OCI-LY3 (cell line): ENCODE data around the gene MRAP.

ENCODE experiments used
- H2AFZ ChIP-seq: fragments of 200-600, 300-600 bp; shearing (Covaris generic); 2 replicates; pipeline ENCODE4 v1.6.0; 2014; ENCODE audit warnings: antibody characterized with exemption, low read depth, low read length
- H3K27ac ChIP-seq: fragments of 200-600, 300-600 bp; sonication (generic); 2 replicates; pipeline ENCODE4 v1.5.1; 2014; ENCODE audit warnings: mild to moderate bottlenecking, low read length, moderate library complexity, mixed read lengths
- H3K27me3 ChIP-seq: fragments of 200-600, 300-600 bp; sonication (generic); 2 replicates; pipeline ENCODE4 v1.6.1; 2014; ENCODE audit warnings: low read depth, low read length, mixed read lengths
- H3K36me3 ChIP-seq: fragments of 200-600, 300-600 bp; sonication (generic); replicated peaks from 2 replicates; pipeline ENCODE3; 2014; ENCODE audit warnings: low read depth, low read length, mixed read lengths
- H3K4me1 ChIP-seq: fragments of 300-600, 200-600 bp; sonication (generic); 2 replicates; pipeline ENCODE4 v1.6.1; 2014; ENCODE audit warnings: low read length, mixed read lengths
- H3K4me2 ChIP-seq: fragments of 200-600, 300-600 bp; sonication (generic); 2 replicates; pipeline ENCODE4 v1.6.1; 2014; ENCODE audit warnings: low read length, mixed read lengths
- H3K4me3 ChIP-seq: fragments of 300-600, 200-600 bp; sonication (generic); 2 replicates; pipeline ENCODE4 v1.5.1; 2014; ENCODE audit warnings: antibody characterized with exemption, mild to moderate bottlenecking, low read length, moderate library complexity
- H3K79me2 ChIP-seq: fragments of 300-600, 200-600 bp; shearing (Covaris generic); 2 replicates; pipeline ENCODE4 v1.6.1; 2014; ENCODE audit warnings: mild to moderate bottlenecking, low read length, mixed read lengths
- H3K9ac ChIP-seq: fragments of 300-600, 200-600 bp; shearing (Covaris generic); 2 replicates; pipeline ENCODE4 v1.6.0; 2014; ENCODE audit warnings: mild to moderate bottlenecking, low read length, moderate library complexity
- H3K9me3 ChIP-seq: fragments of 200-600, 300-600 bp; shearing (Covaris generic); 2 replicates; pipeline ENCODE4 v1.6.1; 2014; ENCODE audit warnings: low read length, mixed read lengths; ENCODE audit not compliant: insufficient read depth
- H4K20me1 ChIP-seq: fragments of 200-600, 300-600 bp; sonication (generic); 2 replicates; pipeline ENCODE4 v1.6.1; 2016; ENCODE audit warnings: low read length, mixed read lengths; ENCODE audit not compliant: insufficient read depth
- EZH2phosphoT487 ChIP-seq: fragments of 200-600 bp; shearing (Covaris generic); IDR thresholded peaks from 2 replicates; pipeline ENCODE4 v1.6.1; 2018; ENCODE audit warnings: antibody characterized with exemption, mixed run types, low read depth
- TF ChIP-seq, protein P1 (sequence below): fragments of 200-600, 300-600 bp; sonication (generic); IDR thresholded peaks from 2 replicates; pipeline ENCODE4 v1.5.1; 2014; ENCODE audit warnings: antibody characterized with exemption, low read length, low read depth

MRAP gene

DNA sequence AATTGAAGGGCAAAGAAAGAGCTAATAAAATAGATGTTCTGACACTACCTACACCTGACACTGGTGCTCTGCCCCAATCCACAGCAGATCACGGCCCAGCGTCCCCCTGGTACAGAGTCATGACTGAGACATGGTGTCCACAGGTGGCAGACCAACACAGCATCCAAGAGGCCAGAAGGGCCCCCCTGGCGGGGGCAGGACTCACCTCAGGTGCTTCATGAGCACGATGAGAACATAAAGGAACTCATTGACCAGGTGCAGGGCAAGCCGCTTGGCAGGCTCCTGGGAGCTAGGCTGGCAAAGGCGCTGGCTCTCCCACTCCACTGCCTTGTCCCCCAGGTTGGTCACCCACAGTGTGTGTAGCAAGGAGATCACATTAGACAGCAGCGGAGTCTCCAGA, 20.4 kb downstream of the MRAP start:
- no peaks in the 10 kb centered on the region for H3K27me3 ChIP-seq
- H3K4me2 ChIP-seq, result no peak overlapping the region
- H3K27ac ChIP-seq, result no peak overlapping the region
- no peaks in the 10 kb centered on the region for H3K79me2 ChIP-seq
- TF ChIP-seq, protein P1, sequence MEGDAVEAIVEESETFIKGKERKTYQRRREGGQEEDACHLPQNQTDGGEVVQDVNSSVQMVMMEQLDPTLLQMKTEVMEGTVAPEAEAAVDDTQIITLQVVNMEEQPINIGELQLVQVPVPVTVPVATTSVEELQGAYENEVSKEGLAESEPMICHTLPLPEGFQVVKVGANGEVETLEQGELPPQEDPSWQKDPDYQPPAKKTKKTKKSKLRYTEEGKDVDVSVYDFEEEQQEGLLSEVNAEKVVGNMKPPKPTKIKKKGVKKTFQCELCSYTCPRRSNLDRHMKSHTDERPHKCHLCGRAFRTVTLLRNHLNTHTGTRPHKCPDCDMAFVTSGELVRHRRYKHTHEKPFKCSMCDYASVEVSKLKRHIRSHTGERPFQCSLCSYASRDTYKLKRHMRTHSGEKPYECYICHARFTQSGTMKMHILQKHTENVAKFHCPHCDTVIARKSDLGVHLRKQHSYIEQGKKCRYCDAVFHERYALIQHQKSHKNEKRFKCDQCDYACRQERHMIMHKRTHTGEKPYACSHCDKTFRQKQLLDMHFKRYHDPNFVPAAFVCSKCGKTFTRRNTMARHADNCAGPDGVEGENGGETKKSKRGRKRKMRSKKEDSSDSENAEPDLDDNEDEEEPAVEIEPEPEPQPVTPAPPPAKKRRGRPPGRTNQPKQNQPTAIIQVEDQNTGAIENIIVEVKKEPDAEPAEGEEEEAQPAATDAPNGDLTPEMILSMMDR, result no peak
- no peak for TF ChIP-seq EZH2phosphoT487
- no peak overlapping the region for H2AFZ ChIP-seq
- H3K9me3 ChIP-seq, result no peaks in the 10 kb centered on the region
- peaks cover 31% of the 10 kb centered on the region for H3K36me3 ChIP-seq
- no peak overlapping the region for H3K4me3 ChIP-seq
- no peak overlapping the region for H3K9ac ChIP-seq
- no peaks in the 10 kb centered on the region for H4K20me1 ChIP-seq
- H3K4me1 ChIP-seq, result no peaks in the 10 kb centered on the region

DNA sequence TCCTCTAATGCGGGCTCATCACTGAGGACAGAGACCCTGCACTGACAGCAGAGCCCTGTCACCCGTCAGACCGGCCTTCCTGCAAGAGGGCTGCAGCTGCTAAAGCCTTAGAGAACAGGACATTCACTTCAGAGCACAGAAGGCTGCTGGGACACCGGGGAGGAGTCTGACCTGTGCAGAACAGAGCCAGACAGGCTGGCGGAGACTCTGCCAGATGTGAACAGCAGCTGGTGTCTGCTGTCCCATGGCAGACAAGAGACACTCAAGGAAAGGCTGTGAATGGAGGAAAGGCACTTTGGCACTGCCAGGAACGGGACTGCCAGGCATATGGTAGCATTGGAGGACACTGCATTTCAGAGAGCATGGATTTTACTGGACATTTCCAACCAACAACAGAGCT, 21.4 kb downstream of the MRAP start:
- Histone ChIP-seq H3K79me2 (no peaks in the 10 kb centered on the region), H2AFZ (no peak overlapping the region), H3K4me3 (no peak overlapping the region), H3K27me3 (no peaks in the 10 kb centered on the region), H3K9me3 (no peaks in the 10 kb centered on the region), H3K36me3 (peaks cover 35% of the 10 kb centered on the region), H4K20me1 (no peaks in the 10 kb centered on the region), H3K4me1 (no peaks in the 10 kb centered on the region), H3K4me2 (no peak overlapping the region), H3K9ac (no peak overlapping the region), H3K27ac (no peak overlapping the region)
- TF ChIP-seq, protein P1, result no peak
- no peak for TF ChIP-seq EZH2phosphoT487

DNA sequence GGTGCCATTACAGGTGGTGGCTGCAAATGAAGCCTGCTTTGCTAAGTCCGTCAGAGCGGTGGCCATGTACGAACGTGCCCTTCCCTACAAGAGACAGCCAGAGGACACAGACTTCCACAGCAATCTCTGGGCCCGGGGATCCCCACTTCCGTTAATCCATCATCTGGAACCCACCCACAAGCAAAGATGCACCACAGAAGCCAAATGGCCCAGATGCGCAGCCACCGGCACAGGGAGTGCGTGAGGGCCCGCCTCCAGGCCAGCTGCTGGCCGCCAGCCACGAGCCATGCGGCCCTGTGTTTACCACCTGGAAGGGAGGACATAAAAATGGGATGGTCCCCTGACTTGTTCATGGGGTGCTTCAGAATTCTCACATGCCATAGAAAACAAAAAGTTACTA, 22.1 kb downstream of the MRAP start:
- Histone ChIP-seq H3K27ac (no peak overlapping the region), H3K9ac (no peak overlapping the region), H2AFZ (no peak overlapping the region), H3K4me1 (no peaks in the 10 kb centered on the region), H3K9me3 (no peaks in the 10 kb centered on the region), H4K20me1 (no peaks in the 10 kb centered on the region), H3K36me3 (peaks cover 42% of the 10 kb centered on the region), H3K79me2 (no peaks in the 10 kb centered on the region), H3K27me3 (no peaks in the 10 kb centered on the region), H3K4me2 (no peak overlapping the region), H3K4me3 (no peak overlapping the region)
- no peak for TF ChIP-seq EZH2phosphoT487
- TF ChIP-seq, protein P1, result no peak

DNA sequence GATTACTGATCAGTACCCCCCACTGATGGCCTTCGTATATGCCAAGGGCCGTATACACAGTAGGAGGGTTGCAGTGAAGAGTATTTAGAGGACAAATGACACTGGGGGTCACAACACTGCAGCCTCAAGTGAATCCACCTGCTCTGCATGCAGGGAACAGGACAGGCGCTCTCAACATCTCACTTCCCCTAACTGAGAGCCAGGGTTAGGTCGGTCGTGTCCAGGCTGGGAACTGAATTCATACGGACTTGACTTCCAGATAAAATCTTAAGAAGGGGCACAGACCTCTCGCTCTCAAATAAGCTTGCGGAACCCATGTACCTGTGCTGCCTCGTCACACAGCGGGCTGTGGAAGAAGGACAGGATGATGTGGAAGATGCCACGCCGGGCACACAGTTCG, 22.8 kb downstream of the MRAP start:
- no peak overlapping the region for H2AFZ ChIP-seq
- H3K4me3 ChIP-seq, result no peak overlapping the region
- no peaks in the 10 kb centered on the region for H3K27me3 ChIP-seq
- H3K4me2 ChIP-seq, result no peak overlapping the region
- no peak for TF ChIP-seq EZH2phosphoT487
- TF ChIP-seq, protein P1, result no peak
- peaks cover 43% of the 10 kb centered on the region for H3K36me3 ChIP-seq
- no peak overlapping the region for H3K9ac ChIP-seq
- H3K27ac ChIP-seq, result no peak overlapping the region
- no peaks in the 10 kb centered on the region for H3K79me2 ChIP-seq
- no peaks in the 10 kb centered on the region for H4K20me1 ChIP-seq
- no peaks in the 10 kb centered on the region for H3K4me1 ChIP-seq
- no peaks in the 10 kb centered on the region for H3K9me3 ChIP-seq
